Stomach (tissue), 4 donors: ENCODE measurements around the gene CNOT6L.

Experiments used
- EP300 ChIP-seq: sonication (generic); formaldehyde crosslinking; IDR thresholded peaks from one replicate; pipeline ENCODE4 v1.6.1; 2017; ENCODE audit warnings: antibody characterized with exemption
- POLR2A ChIP-seq, 4 donors: fragments of 450-650 bp; IDR thresholded peaks; one replicate each; pipeline ENCODE4 v1.6.1; 2016; ENCODE audit warnings: antibody characterized with exemption in 4 of 4, control low read depth in 2 of 4, mild to moderate bottlenecking in 1 of 4, moderate library complexity in 1 of 4
- POLR2AphosphoS5 ChIP-seq, 3 donors: sonication (generic); formaldehyde crosslinking; IDR thresholded peaks; one replicate each; pipeline ENCODE4 v1.6.1; 2016; ENCODE audit warnings: antibody characterized with exemption in 3 of 3
- TF ChIP-seq, protein P1 (sequence below), 7 experiments: fragments of 450-650 bp in 4 of 7; fragments of 200-600 bp in 3 of 7; sonication (generic) in 3 of 7; IDR thresholded peaks; one replicate each; pipeline ENCODE4 v1.5.1; 2016 to 2019; ENCODE audit warnings: antibody characterized with exemption in 7 of 7, control low read depth in 2 of 7, mild to moderate bottlenecking in 1 of 7

DNA sequence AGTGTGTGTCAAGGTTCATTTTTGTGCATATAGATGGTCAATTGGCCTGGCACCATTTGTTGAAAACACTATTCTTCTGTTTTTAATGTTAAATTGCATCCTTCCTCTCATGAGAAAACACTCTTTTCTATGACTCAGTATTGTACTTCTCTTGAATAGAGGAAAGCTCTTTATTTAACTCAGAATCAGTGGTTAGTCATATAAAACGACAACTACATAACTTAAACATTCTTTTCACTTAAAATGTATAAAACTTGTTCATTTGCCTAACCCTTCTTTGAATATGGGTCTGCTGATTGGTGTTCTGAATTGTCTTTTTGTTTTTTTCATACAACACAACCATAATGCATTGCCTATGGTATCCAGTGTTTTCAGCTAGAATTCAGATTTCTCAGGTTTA lies 26.2 kb upstream of the CNOT6L start:
- TF ChIP-seq POLR2A (IDR thresholded peaks at IDR 0.05) = no peak
- TF ChIP-seq, protein P1, sequence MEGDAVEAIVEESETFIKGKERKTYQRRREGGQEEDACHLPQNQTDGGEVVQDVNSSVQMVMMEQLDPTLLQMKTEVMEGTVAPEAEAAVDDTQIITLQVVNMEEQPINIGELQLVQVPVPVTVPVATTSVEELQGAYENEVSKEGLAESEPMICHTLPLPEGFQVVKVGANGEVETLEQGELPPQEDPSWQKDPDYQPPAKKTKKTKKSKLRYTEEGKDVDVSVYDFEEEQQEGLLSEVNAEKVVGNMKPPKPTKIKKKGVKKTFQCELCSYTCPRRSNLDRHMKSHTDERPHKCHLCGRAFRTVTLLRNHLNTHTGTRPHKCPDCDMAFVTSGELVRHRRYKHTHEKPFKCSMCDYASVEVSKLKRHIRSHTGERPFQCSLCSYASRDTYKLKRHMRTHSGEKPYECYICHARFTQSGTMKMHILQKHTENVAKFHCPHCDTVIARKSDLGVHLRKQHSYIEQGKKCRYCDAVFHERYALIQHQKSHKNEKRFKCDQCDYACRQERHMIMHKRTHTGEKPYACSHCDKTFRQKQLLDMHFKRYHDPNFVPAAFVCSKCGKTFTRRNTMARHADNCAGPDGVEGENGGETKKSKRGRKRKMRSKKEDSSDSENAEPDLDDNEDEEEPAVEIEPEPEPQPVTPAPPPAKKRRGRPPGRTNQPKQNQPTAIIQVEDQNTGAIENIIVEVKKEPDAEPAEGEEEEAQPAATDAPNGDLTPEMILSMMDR (IDR thresholded peaks at IDR 0.05) = no peak
- TF ChIP-seq POLR2AphosphoS5 (IDR thresholded peaks at IDR 0.05) = no peak
- no peak for TF ChIP-seq EP300
